Trophoblast cell (in vitro differentiated cells and primary cell): ENCODE data around the gene MAML3.

Source experiments
- DNase-seq, 2 donors: peaks; one replicate each; pipeline ENCODE4 v3.0.0-alpha.2; 2016
- H2AFZ ChIP-seq: 2 replicates; pipeline ENCODE4 v1.6.1; 2013; ENCODE audit warnings: low read length, moderate library complexity, mild to moderate bottlenecking; ENCODE audit not compliant: insufficient read depth, poor library complexity
- H2AK5ac ChIP-seq: 2 replicates; pipeline ENCODE4 v1.6.1; 2013; ENCODE audit warnings: mild to moderate bottlenecking, low read length
- H2BK120ac ChIP-seq: 2 replicates; pipeline ENCODE4 v1.6.1; 2013; ENCODE audit warnings: low read length, mild to moderate bottlenecking, moderate library complexity; ENCODE audit not compliant: insufficient read depth, poor library complexity
- H2BK12ac ChIP-seq: 2 replicates; pipeline ENCODE4 v1.6.1; 2013; ENCODE audit warnings: mild to moderate bottlenecking, low read length, moderate library complexity
- H2BK5ac ChIP-seq: 2 replicates; pipeline ENCODE4 v1.6.1; 2013; ENCODE audit warnings: low read length, low read depth, moderate library complexity, mild to moderate bottlenecking; ENCODE audit not compliant: poor library complexity
- H3K14ac ChIP-seq: 2 replicates; pipeline ENCODE4 v1.6.1; 2013; ENCODE audit warnings: mild to moderate bottlenecking, low read length
- H3K18ac ChIP-seq: 2 replicates; pipeline ENCODE4 v1.6.1; 2013; ENCODE audit warnings: mild to moderate bottlenecking, low read length
- H3K23ac ChIP-seq: 2 replicates; pipeline ENCODE4 v1.6.1; 2013; ENCODE audit warnings: low read length
- H3K27ac ChIP-seq: 2 replicates; pipeline ENCODE4 v1.5.1; 2013; ENCODE audit warnings: low read depth, mild to moderate bottlenecking, inconsistent platforms, low read length, moderate library complexity
- H3K27me3 ChIP-seq: 2 replicates; pipeline ENCODE4 v1.6.1; 2013; ENCODE audit warnings: inconsistent platforms, mild to moderate bottlenecking, low read length, moderate library complexity; ENCODE audit not compliant: insufficient read depth
- H3K36me3 ChIP-seq, 2 experiments: 1 replicate in 1 of 2; 2 replicates in 1 of 2; pipeline ENCODE4 v1.6.1; 2013; ENCODE audit warnings: low read length in 2 of 2, mild to moderate bottlenecking in 2 of 2, moderate library complexity in 1 of 2; ENCODE audit not compliant: insufficient read depth in 2 of 2, control insufficient read depth in 1 of 2
- H3K4ac ChIP-seq: 2 replicates; pipeline ENCODE4 v1.6.1; 2013; ENCODE audit warnings: low read depth, mild to moderate bottlenecking, low read length, moderate library complexity
- H3K4me1 ChIP-seq, 2 experiments: 1 replicate in 1 of 2; 2 replicates in 1 of 2; pipeline ENCODE4 v1.6.1; 2013; ENCODE audit warnings: low read length in 2 of 2, mild to moderate bottlenecking in 2 of 2, moderate library complexity in 1 of 2; ENCODE audit not compliant: insufficient read depth in 2 of 2, control insufficient read depth in 1 of 2
- H3K4me2 ChIP-seq: 2 replicates; pipeline ENCODE4 v1.6.1; 2013; ENCODE audit warnings: inconsistent platforms, mild to moderate bottlenecking, low read length, moderate library complexity
- H3K4me3 ChIP-seq: 2 replicates; pipeline ENCODE4 v1.5.1; 2013; ENCODE audit warnings: mild to moderate bottlenecking, low read depth, low read length, inconsistent platforms
- H3K79me1 ChIP-seq: one replicate; pipeline ENCODE4 v1.6.1; 2013; ENCODE audit warnings: low read length
- H3K79me2 ChIP-seq: 2 replicates; pipeline ENCODE4 v1.6.1; 2013; ENCODE audit warnings: low read length, mild to moderate bottlenecking; ENCODE audit not compliant: control insufficient read depth, insufficient read depth, poor library complexity
- H3K9ac ChIP-seq: 2 replicates; pipeline ENCODE4 v1.6.1; 2013; ENCODE audit warnings: mild to moderate bottlenecking, low read length
- H3K9me3 ChIP-seq: 2 replicates; pipeline ENCODE4 v1.6.1; 2013; ENCODE audit warnings: low read depth, mild to moderate bottlenecking, control low read depth, inconsistent platforms, low read length; ENCODE audit not compliant: insufficient read depth
- H4K12ac ChIP-seq: 2 replicates; pipeline ENCODE4 v1.6.1; 2013; ENCODE audit warnings: low read depth, mild to moderate bottlenecking, low read length, moderate library complexity
- H4K8ac ChIP-seq: 2 replicates; pipeline ENCODE4 v1.6.1; 2013; ENCODE audit warnings: low read depth, mild to moderate bottlenecking, low read length, moderate library complexity
- H4K91ac ChIP-seq: one replicate; pipeline ENCODE4 v1.6.1; 2013; ENCODE audit warnings: low read depth, mild to moderate bottlenecking, low read length, moderate library complexity
- WGBS: extraction: QIAGEN DNeasy Blood & Tissue Kit; methylation state at CpG from one replicate; pipeline ENCODE4 v1.1.7; 2013; ENCODE audit warnings: missing lambda C conversion rate; ENCODE audit not compliant: insufficient read length, insufficient coverage; ENCODE audit errors: extremely low coverage; 5-methylcytosine and 5-hydroxymethylcytosine counted together

Gene MAML3

DNA sequence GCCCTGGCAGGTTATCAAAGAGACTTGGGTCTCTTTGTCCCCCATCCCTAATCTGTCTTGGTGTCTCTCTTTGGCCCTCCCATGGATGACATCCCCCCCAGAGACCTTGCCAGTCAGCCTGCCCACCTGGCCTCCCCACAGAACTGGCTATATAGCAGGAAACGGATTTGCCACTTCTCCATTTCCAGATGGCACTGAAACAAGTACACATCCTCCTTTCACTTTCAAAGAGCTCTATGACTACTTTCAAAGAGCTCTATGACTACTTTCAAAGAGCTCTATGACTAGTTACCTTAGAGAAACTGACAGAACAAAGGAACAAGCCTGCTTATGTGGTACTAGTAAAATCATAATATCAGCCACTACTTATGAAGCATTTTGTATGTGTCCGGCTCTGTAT, 175.3 kb downstream of the MAML3 start:
- no CpG with 5 or more reads among the region's 2 CpGs for WGBS
- Histone ChIP-seq H3K27ac (no peak overlapping the region), H2BK5ac (no peak overlapping the region), H3K4ac (no peak overlapping the region), H3K27me3 (no peaks in the 10 kb centered on the region), H3K9me3 (no peaks in the 10 kb centered on the region), H4K12ac (no peak overlapping the region), H4K8ac (no peak overlapping the region), H3K18ac (no peak overlapping the region), H3K36me3 (peaks cover 0 to 2% of the 10 kb centered on the region in 2 experiments), H3K4me1 (peaks cover 6% of the 10 kb centered on the region in 2 experiments), H2AK5ac (no peak overlapping the region), H2AFZ (no peak overlapping the region), H3K4me2 (no peak overlapping the region), H2BK120ac (no peak overlapping the region), H4K91ac (no peak overlapping the region), H3K79me1 (no peaks in the 10 kb centered on the region), H2BK12ac (no peak overlapping the region), H3K79me2 (no peaks in the 10 kb centered on the region), H3K23ac (no peak overlapping the region), H3K9ac (no peak overlapping the region), H3K4me3 (no peak overlapping the region), H3K14ac (no peak overlapping the region)
- DNase-seq = no peak

DNA sequence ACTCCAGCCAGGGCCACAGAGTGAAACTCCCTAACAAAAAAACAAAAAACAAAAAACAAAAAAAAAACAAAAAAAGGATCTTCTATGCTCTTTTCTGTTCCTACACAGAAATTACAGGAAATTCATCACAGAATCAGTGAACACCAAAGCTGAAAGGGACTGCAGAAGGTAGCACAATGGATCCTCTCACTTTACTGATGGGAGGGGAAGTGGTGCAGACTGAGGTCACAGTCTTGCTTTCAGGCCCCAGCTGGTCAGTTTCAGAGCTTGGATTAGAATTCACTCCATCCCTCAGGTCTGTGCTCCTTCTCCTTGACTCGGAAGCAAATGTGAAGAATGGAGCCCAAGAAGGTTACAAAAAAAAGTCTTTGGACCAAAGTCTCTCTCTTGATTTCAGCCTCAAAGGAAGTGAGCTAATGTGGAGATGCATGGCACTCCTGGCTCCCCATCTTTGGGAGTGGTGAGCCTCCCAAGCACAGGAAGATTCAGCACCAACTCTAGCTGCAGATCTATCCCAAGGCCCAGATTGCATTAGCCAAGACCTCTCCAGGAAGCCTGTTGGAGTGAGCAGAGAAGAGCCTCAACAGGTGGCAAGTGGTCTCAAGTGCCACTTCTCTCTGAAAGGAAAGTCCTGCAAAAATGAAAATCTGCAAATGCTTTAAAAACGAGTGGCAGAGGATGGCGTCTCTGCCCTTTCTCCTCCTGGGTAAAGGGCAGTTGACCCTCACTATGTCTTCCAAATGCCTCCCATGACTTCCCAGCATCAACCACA, 176.0 kb downstream of the MAML3 start:
- DNase-seq = no peak
- Histone ChIP-seq H3K9me3 (no peaks in the 10 kb centered on the region), H4K12ac (no peak overlapping the region), H2AK5ac (no peak overlapping the region), H3K14ac (no peak overlapping the region), H3K79me2 (no peaks in the 10 kb centered on the region), H3K4ac (no peak overlapping the region), H2BK5ac (no peak overlapping the region), H3K18ac (no peak overlapping the region), H3K79me1 (no peaks in the 10 kb centered on the region), H2BK120ac (no peak overlapping the region), H3K9ac (no peak overlapping the region), H2BK12ac (peak overlapping the region; percentile 82), H3K27me3 (no peaks in the 10 kb centered on the region), H3K4me1 (peaks cover 6% of the 10 kb centered on the region in 2 experiments), H3K27ac (no peak overlapping the region), H3K36me3 (peaks cover 0 to 2% of the 10 kb centered on the region in 2 experiments), H4K8ac (no peak overlapping the region), H3K4me2 (no peak overlapping the region), H3K4me3 (no peak overlapping the region), H3K23ac (no peak overlapping the region), H2AFZ (no peak overlapping the region), H4K91ac (no peak overlapping the region)
- no CpG with 5 or more reads among the region's 3 CpGs for WGBS

DNA sequence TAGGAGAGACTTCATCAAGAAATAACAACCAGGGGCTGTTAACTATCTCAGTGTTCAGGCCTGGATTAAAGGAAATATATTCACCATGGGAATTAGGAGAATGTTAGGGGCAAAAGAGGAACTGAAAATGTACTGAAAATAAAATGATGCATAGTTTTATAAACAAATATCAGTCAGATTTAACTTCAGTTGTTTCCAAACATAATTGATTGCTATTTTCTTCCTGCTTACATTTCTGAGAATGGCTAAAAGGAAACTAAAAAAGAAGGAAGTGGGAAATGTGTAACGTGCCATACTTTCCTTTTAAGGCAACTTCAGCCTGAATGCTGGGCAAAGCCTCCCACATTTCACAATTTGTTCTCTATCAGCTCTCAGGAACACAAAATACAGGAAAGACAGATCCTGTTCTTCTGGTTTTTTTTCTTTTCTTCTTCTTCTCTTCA, 178.1 kb downstream of the MAML3 start:
- Histone ChIP-seq H2BK120ac (no peak overlapping the region), H3K9me3 (no peaks in the 10 kb centered on the region), H3K23ac (no peak overlapping the region), H2BK5ac (no peak overlapping the region), H3K79me1 (no peaks in the 10 kb centered on the region), H3K9ac (no peak overlapping the region), H4K91ac (no peak overlapping the region), H4K8ac (no peak overlapping the region), H2BK12ac (no peak overlapping the region), H3K27ac (no peak overlapping the region), H4K12ac (no peak overlapping the region), H3K4me3 (no peak overlapping the region), H3K79me2 (no peaks in the 10 kb centered on the region), H3K4me1 (peaks cover 6% of the 10 kb centered on the region in 2 experiments), H3K4me2 (no peak overlapping the region), H3K36me3 (peaks cover 0 to 2% of the 10 kb centered on the region in 2 experiments), H3K4ac (no peak overlapping the region), H3K18ac (no peak overlapping the region), H3K27me3 (no peaks in the 10 kb centered on the region), H3K14ac (no peak overlapping the region), H2AK5ac (no peak overlapping the region), H2AFZ (no peak overlapping the region)
- no CpG with 5 or more reads among the region's 1 CpG for WGBS
- peak; percentile 2 to 73 for DNase-seq

DNA sequence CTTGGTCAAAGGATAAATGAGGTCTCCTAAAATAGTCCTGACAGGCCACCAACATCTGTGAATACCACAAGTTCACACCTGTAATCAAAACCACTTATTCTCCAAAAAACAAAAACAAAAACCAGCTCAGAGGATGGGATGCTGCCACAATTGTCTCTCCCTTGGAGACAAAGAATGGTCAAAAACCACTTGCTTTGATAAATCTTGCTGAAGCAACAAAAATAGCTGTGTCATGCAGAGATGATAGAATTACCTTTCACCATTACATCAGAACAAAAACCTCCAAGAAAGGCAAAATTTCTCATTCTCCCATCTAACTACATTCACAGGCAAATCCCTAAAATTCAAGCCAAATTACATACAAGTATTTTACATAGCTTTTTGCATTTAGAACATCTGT, 180.4 kb downstream of the MAML3 start:
- Histone ChIP-seq H3K4me3 (no peak overlapping the region), H3K79me2 (no peaks in the 10 kb centered on the region)

More for the DNA sequence above, 180.4 kb downstream of the MAML3 start:
- Histone ChIP-seq H4K12ac (no peak overlapping the region), H3K4me1 (peaks cover 6% of the 10 kb centered on the region in 2 experiments), H3K9me3 (no peaks in the 10 kb centered on the region), H4K91ac (no peak overlapping the region), H2BK120ac (no peak overlapping the region), H3K4ac (no peak overlapping the region), H3K9ac (no peak overlapping the region), H3K4me2 (no peak overlapping the region), H2AK5ac (no peak overlapping the region), H3K23ac (no peak overlapping the region), H2BK12ac (no peak overlapping the region), H3K79me1 (no peaks in the 10 kb centered on the region), H3K18ac (no peak overlapping the region), H4K8ac (no peak overlapping the region), H3K14ac (no peak overlapping the region), H3K27ac (no peak overlapping the region), H2BK5ac (no peak overlapping the region), H3K36me3 (no peaks in the 10 kb centered on the region), H2AFZ (no peak overlapping the region), H3K27me3 (no peaks in the 10 kb centered on the region)
- no peak for DNase-seq
